Measurements from ENCODE around the gene SLC35B2.

The SLC35B2 gene

DNA sequence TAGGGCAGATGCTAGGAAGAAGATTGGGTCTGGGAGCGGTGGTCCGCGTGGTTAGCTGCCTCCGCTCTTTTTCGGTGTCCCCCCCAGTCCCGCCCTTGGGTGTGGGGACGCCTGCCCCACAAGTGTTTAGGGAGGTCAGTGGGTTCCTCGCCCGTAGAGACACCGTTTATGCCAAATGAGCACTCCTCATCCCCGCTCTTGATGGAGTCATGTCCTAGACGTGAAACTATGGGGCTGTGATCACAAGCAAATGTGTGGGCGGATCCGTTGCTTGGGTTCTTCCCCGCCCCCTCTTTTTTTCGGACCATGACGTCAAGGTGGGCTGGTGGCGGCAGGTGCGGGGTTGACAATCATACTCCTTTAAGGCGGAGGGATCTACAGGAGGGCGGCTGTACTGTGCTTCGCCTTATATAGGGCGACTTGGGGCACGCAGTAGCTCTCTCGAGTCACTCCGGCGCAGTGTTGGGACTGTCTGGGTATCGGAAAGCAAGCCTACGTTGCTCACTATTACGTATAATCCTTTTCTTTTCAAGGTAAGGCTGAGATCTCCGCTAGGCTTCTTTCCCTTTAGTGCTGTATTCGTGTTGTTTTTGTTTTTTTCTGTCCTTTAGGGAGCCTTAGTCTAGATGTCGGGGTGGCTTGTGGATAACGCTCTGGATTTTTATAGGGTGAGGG lies 10.5 kb downstream of the SLC35B2 start, which contains the start of gene HSP90AB1 (continued):
- no peak for TF ChIP-seq ZNF549 (tag by site-specific recombination; IDR thresholded peaks at IDR 0.05)
- no peak for TF ChIP-seq ZNF404 (tag by site-specific recombination; IDR thresholded peaks at IDR 0.05)
- no peak for TF ChIP-seq ZNF423 (tag by site-specific recombination; IDR thresholded peaks at IDR 0.05)
- TF ChIP-seq KLF16 (tag by site-specific recombination; IDR thresholded peaks at IDR 0.05) = peak; percentile 94
- no peak for TF ChIP-seq ZNF302 (tag by site-specific recombination; IDR thresholded peaks at IDR 0.05; ENCODE audit: low read depth)
- TF ChIP-seq, protein P1, sequence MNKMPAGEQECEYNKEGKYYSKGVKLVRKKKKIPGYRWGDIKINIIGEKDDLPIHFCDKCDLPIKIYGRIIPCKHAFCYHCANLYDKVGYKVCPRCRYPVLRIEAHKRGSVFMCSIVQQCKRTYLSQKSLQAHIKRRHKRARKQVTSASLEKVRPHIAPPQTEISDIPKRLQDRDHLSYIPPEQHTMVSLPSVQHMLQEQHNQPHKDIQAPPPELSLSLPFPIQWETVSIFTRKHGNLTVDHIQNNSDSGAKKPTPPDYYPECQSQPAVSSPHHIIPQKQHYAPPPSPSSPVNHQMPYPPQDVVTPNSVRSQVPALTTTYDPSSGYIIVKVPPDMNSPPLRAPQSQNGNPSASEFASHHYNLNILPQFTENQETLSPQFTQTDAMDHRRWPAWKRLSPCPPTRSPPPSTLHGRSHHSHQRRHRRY (tag by site-specific recombination; IDR thresholded peaks at IDR 0.05) = peak; percentile 83; the same call in 1 of the 2 replicates
- TF ChIP-seq, protein P2, sequence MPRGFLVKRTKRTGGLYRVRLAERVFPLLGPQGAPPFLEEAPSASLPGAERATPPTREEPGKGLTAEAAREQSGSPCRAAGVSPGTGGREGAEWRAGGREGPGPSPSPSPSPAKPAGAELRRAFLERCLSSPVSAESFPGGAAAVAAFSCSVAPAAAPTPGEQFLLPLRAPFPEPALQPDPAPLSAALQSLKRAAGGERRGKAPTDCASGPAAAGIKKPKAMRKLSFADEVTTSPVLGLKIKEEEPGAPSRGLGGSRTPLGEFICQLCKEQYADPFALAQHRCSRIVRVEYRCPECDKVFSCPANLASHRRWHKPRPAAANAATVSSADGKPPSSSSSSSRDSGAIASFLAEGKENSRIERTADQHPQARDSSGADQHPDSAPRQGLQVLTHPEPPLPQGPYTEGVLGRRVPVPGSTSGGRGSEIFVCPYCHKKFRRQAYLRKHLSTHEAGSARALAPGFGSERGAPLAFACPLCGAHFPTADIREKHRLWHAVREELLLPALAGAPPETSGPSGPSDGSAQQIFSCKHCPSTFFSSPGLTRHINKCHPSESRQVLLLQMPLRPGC (tag by site-specific recombination; IDR thresholded peaks at IDR 0.05) = peak; percentile 72
- TF ChIP-seq, protein P3, sequence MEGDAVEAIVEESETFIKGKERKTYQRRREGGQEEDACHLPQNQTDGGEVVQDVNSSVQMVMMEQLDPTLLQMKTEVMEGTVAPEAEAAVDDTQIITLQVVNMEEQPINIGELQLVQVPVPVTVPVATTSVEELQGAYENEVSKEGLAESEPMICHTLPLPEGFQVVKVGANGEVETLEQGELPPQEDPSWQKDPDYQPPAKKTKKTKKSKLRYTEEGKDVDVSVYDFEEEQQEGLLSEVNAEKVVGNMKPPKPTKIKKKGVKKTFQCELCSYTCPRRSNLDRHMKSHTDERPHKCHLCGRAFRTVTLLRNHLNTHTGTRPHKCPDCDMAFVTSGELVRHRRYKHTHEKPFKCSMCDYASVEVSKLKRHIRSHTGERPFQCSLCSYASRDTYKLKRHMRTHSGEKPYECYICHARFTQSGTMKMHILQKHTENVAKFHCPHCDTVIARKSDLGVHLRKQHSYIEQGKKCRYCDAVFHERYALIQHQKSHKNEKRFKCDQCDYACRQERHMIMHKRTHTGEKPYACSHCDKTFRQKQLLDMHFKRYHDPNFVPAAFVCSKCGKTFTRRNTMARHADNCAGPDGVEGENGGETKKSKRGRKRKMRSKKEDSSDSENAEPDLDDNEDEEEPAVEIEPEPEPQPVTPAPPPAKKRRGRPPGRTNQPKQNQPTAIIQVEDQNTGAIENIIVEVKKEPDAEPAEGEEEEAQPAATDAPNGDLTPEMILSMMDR (tag by site-specific recombination; IDR thresholded peaks at IDR 0.05) = peak; percentile 31; the same call in 1 of the 2 replicates
- no peak for TF ChIP-seq ZNF155 (tag by site-specific recombination; IDR thresholded peaks at IDR 0.05)
- TF ChIP-seq ZNF707 (tag by site-specific recombination; IDR thresholded peaks at IDR 0.05) = no peak
- TF ChIP-seq, protein P4, sequence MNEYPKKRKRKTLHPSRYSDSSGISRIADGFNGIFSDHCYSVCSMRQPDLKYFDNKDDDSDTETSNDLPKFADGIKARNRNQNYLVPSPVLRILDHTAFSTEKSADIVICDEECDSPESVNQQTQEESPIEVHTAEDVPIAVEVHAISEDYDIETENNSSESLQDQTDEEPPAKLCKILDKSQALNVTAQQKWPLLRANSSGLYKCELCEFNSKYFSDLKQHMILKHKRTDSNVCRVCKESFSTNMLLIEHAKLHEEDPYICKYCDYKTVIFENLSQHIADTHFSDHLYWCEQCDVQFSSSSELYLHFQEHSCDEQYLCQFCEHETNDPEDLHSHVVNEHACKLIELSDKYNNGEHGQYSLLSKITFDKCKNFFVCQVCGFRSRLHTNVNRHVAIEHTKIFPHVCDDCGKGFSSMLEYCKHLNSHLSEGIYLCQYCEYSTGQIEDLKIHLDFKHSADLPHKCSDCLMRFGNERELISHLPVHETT (tag by site-specific recombination; IDR thresholded peaks at IDR 0.05) = peak; percentile 95
- TF ChIP-seq ZNF23 (tag by site-specific recombination; IDR thresholded peaks at IDR 0.05; ENCODE audit: borderline replicate concordance) = 0 out of 2 replicates have a peak, but pooled peaks have one; percentile 39
- TF ChIP-seq ZNF664 (tag by site-specific recombination; IDR thresholded peaks at IDR 0.05) = peak; percentile 24; the same call in 1 of the 2 replicates
- no peak for TF ChIP-seq ZNF132 (tag by site-specific recombination; IDR thresholded peaks at IDR 0.05; ENCODE audit: borderline replicate concordance)
- TF ChIP-seq, protein P5, sequence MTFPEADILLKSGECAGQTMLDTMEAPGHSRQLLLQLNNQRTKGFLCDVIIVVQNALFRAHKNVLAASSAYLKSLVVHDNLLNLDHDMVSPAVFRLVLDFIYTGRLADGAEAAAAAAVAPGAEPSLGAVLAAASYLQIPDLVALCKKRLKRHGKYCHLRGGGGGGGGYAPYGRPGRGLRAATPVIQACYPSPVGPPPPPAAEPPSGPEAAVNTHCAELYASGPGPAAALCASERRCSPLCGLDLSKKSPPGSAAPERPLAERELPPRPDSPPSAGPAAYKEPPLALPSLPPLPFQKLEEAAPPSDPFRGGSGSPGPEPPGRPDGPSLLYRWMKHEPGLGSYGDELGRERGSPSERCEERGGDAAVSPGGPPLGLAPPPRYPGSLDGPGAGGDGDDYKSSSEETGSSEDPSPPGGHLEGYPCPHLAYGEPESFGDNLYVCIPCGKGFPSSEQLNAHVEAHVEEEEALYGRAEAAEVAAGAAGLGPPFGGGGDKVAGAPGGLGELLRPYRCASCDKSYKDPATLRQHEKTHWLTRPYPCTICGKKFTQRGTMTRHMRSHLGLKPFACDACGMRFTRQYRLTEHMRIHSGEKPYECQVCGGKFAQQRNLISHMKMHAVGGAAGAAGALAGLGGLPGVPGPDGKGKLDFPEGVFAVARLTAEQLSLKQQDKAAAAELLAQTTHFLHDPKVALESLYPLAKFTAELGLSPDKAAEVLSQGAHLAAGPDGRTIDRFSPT (tag by site-specific recombination; IDR thresholded peaks at IDR 0.05) = no peak
- no peak for TF ChIP-seq ZNF433 (tag by site-specific recombination; IDR thresholded peaks at IDR 0.05; ENCODE audit: low read depth)
- TF ChIP-seq ZNF19 (tag by site-specific recombination; IDR thresholded peaks at IDR 0.05; ENCODE audit: low read depth) = no peak
- TF ChIP-seq, protein P6, sequence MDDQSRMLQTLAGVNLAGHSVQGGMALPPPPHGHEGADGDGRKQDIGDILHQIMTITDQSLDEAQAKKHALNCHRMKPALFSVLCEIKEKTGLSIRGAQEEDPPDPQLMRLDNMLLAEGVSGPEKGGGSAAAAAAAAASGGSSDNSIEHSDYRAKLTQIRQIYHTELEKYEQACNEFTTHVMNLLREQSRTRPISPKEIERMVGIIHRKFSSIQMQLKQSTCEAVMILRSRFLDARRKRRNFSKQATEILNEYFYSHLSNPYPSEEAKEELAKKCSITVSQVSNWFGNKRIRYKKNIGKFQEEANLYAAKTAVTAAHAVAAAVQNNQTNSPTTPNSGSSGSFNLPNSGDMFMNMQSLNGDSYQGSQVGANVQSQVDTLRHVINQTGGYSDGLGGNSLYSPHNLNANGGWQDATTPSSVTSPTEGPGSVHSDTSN (CRISPR knock-in tag; IDR thresholded peaks at IDR 0.05) = no peak
- TF ChIP-seq ZBTB17 (tag by site-specific recombination; IDR thresholded peaks at IDR 0.05) = peak; percentile 83; the same call in 1 of the 2 replicates
- no peak for TF ChIP-seq ZNF830 (tag by site-specific recombination; IDR thresholded peaks at IDR 0.05; ENCODE audit: low read depth)
- peak; percentile 97 for TF ChIP-seq ZNF629 (tag by site-specific recombination; IDR thresholded peaks at IDR 0.05)
- TF ChIP-seq ZNF133 (tag by site-specific recombination; IDR thresholded peaks at IDR 0.05) = 0 out of 2 replicates have a peak, but pooled peaks have one; percentile 35
- TF ChIP-seq, protein P7, sequence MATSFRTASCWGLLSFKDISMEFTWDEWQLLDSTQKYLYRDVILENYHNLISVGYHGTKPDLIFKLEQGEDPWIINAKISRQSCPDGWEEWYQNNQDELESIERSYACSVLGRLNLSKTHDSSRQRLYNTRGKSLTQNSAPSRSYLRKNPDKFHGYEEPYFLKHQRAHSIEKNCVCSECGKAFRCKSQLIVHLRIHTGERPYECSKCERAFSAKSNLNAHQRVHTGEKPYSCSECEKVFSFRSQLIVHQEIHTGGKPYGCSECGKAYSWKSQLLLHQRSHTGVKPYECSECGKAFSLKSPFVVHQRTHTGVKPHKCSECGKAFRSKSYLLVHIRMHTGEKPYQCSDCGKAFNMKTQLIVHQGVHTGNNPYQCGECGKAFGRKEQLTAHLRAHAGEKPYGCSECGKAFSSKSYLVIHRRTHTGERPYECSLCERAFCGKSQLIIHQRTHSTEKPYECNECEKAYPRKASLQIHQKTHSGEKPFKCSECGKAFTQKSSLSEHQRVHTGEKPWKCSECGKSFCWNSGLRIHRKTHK (tag by site-specific recombination; IDR thresholded peaks at IDR 0.05) = no peak
- no peak; the same call in 1 of the 2 replicates for TF ChIP-seq ZNF146 (tag by site-specific recombination; IDR thresholded peaks at IDR 0.05)
- peak; percentile 12 for TF ChIP-seq EGR2 (tag by site-specific recombination; IDR thresholded peaks at IDR 0.05; ENCODE audit: low read depth)
- TF ChIP-seq TRIM28 (IDR thresholded peaks at IDR 0.05; ENCODE audit: borderline replicate concordance, low read length) = no peak; the same call in 1 of the 2 replicates
- TF ChIP-seq ZNF529 (tag by site-specific recombination; IDR thresholded peaks at IDR 0.05; ENCODE audit: insufficient replicate concordance) = no peak
- no peak for TF ChIP-seq ZBTB8A (tag by site-specific recombination; IDR thresholded peaks at IDR 0.05)
- TF ChIP-seq ZBTB1 (tag by site-specific recombination; IDR thresholded peaks at IDR 0.05) = 0 out of 2 replicates have a peak, but pooled peaks have one; percentile 15

Data from HEK293 (cell line).